A673 (cell line): ENCODE results near the gene SCN9A. TPM values are rescaled to one million over a fixed set of nuclear protein-coding genes. Genes with fewer than 3 reads are reported as not detected.

Source experiments
- BruUV-seq: library from RNA; stranded (reverse); fragments of 400-500 nt; replicated peaks from 2 replicates; lab custom pipeline; 2021; lab: Mats Ljungman, UMichigan
- CTCF ChIA-PET: fragments of 300-600 bp; sonication (Branson Sonifier 250); formaldehyde crosslinking; loops from one replicate; lab custom pipeline; 2022; ENCODE audit warnings: antibody characterized with exemption; lab: Charles Lee
- POLR2A ChIA-PET: fragments of 300-600 bp; sonication (Branson Sonifier 250); formaldehyde crosslinking; loops from one replicate; lab custom pipeline; 2022; ENCODE audit warnings: antibody characterized with exemption; ENCODE audit not compliant: low non-redundant PET; lab: Charles Lee
- DNase-seq: peaks from one replicate; pipeline ENCODE4 v3.0.0-alpha.2; 2015; ENCODE audit warnings: low spot score
- H3K27ac ChIP-seq: fragments of 200-600 bp; sonication (generic); 2 replicates; pipeline ENCODE4 v1.5.1; 2016; ENCODE audit warnings: mixed run types, low read depth, mild to moderate bottlenecking, mixed read lengths, antibody characterized with exemption, low read length; ENCODE audit not compliant: poor library complexity, severe bottlenecking
- H3K27me3 ChIP-seq: fragments of 200-600 bp; sonication (generic); replicated peaks from 2 replicates; pipeline ENCODE4 v1.6.1; 2017; ENCODE audit warnings: mixed run types, low read depth, mild to moderate bottlenecking, mixed read lengths, antibody characterized with exemption, low read length; ENCODE audit not compliant: insufficient read depth, poor library complexity
- H3K36me3 ChIP-seq: fragments of 200-600 bp; sonication (generic); 2 replicates; pipeline ENCODE4 v1.6.1; 2016; ENCODE audit warnings: mixed run types, mild to moderate bottlenecking, mixed read lengths, antibody characterized with exemption, low read length; ENCODE audit not compliant: insufficient read depth, poor library complexity, severe bottlenecking
- H3K4me1 ChIP-seq: fragments of 200-600 bp; sonication (generic); 2 replicates; pipeline ENCODE4 v1.6.1; 2017; ENCODE audit warnings: mixed run types, mild to moderate bottlenecking, mixed read lengths, antibody characterized with exemption, low read length; ENCODE audit not compliant: insufficient read depth, poor library complexity, severe bottlenecking
- H3K4me3 ChIP-seq: fragments of 200-600 bp; sonication (generic); 2 replicates; pipeline ENCODE4 v1.5.1; 2016; ENCODE audit warnings: low read depth, mixed run types, mild to moderate bottlenecking, mixed read lengths, low read length; ENCODE audit not compliant: poor library complexity, severe bottlenecking
- H3K9me3 ChIP-seq: fragments of 200-600 bp; sonication (generic); 2 replicates; pipeline ENCODE4 v1.6.1; 2016; ENCODE audit warnings: mixed run types, low read depth, mild to moderate bottlenecking, mixed read lengths, antibody characterized with exemption, low read length; ENCODE audit not compliant: poor library complexity, severe bottlenecking
- EZH2 ChIP-seq: fragments of 200-600 bp; sonication (generic); IDR thresholded peaks from 2 replicates; pipeline ENCODE4 v1.6.1; 2017; ENCODE audit warnings: borderline replicate concordance, low read depth, mild to moderate bottlenecking, mixed read lengths, antibody characterized with exemption, low read length; ENCODE audit not compliant: poor library complexity, severe bottlenecking
- intact Hi-C: fragments of 100-400 bp; cut with micrococcal nuclease; formaldehyde crosslinking; loops from one replicate; pipeline ENCODE4 v1.10.0; 2022; ENCODE audit not compliant: unreplicated experiment
- total RNA-seq: library from RNA; stranded (reverse); gene quantifications from 2 replicates; pipeline ENCODE4 v1.2.3, GENCODE V29; 2021
- TF ChIP-seq, protein P1 (sequence below): fragments of 300-800, 200-600 bp; sonication (generic); conservative IDR thresholded peaks from 2 replicates; pipeline ENCODE4 v1.5.1; 2017; ENCODE audit warnings: low read depth, mild to moderate bottlenecking, antibody characterized with exemption, low read length, moderate library complexity, mixed read lengths

SCN9A gene
- total RNA-seq, 1 experiment from 2014 or later: 3.5 TPM

DNA sequence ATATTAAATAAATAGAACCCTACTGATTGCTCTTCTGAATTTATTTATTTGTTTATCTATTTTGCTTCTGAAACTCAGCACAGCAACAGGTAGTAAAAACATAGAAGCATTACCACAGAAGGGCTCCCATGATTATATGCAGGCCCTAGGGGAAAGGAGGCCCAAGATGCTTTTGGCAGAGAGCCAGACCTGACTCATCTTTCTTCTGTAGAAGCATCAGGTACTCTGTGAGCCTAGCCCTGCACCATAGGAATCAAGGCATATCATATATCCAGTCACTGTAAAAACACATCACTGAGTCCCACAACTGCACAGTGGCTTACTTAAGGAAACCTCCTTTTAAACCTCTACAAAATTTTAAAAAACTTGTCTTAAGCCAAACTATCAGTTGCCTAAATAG is 1.8 kb downstream of the SCN9A start:
- no peaks in the 10 kb centered on the region for H3K36me3 ChIP-seq
- no TSS peak for BruUV-seq
- no peak overlapping the region for H3K4me3 ChIP-seq
- H3K27me3 ChIP-seq: no peaks in the 10 kb centered on the region
- TF ChIP-seq, protein P1, sequence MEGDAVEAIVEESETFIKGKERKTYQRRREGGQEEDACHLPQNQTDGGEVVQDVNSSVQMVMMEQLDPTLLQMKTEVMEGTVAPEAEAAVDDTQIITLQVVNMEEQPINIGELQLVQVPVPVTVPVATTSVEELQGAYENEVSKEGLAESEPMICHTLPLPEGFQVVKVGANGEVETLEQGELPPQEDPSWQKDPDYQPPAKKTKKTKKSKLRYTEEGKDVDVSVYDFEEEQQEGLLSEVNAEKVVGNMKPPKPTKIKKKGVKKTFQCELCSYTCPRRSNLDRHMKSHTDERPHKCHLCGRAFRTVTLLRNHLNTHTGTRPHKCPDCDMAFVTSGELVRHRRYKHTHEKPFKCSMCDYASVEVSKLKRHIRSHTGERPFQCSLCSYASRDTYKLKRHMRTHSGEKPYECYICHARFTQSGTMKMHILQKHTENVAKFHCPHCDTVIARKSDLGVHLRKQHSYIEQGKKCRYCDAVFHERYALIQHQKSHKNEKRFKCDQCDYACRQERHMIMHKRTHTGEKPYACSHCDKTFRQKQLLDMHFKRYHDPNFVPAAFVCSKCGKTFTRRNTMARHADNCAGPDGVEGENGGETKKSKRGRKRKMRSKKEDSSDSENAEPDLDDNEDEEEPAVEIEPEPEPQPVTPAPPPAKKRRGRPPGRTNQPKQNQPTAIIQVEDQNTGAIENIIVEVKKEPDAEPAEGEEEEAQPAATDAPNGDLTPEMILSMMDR: no peak
- no peak for TF ChIP-seq EZH2
- H3K27ac ChIP-seq: no peak overlapping the region
- H3K4me1 ChIP-seq: peaks cover 19% of the 10 kb centered on the region
- POLR2A ChIA-PET: no interaction called here
- intact Hi-C loops: no loop called here
- CTCF ChIA-PET: no interaction called here
- no peaks in the 10 kb centered on the region for H3K9me3 ChIP-seq
- DNase-seq: peak; percentile 79

GRCh38 chr2:166373539-166373938 is 2.2 kb downstream of the SCN9A start:
- Histone ChIP-seq H3K36me3 (no peaks in the 10 kb centered on the region), H3K4me3 (no peak overlapping the region), H3K27ac (no peak overlapping the region), H3K9me3 (no peaks in the 10 kb centered on the region), H3K4me1 (peaks cover 19% of the 10 kb centered on the region), H3K27me3 (no peaks in the 10 kb centered on the region)
- intact Hi-C loops: no loop called here
- DNase-seq: no peak
- POLR2A ChIA-PET: no interaction called here
- TF ChIP-seq, protein P1: no peak
- no peak for TF ChIP-seq EZH2
- CTCF ChIA-PET: no interaction called here
- BruUV-seq: no TSS peak

- no peaks in the 10 kb centered on the region for H3K9me3 ChIP-seq
- no peaks in the 10 kb centered on the region for H3K27me3 ChIP-seq
- no peaks in the 10 kb centered on the region for H3K36me3 ChIP-seq
- H3K27ac ChIP-seq: no peak overlapping the region
- POLR2A ChIA-PET: no interaction called here
- no peak for DNase-seq
- H3K4me1 ChIP-seq: peaks cover 19% of the 10 kb centered on the region
- intact Hi-C loops: no loop called here
- H3K4me3 ChIP-seq: no peak overlapping the region
- BruUV-seq: no TSS peak
- CTCF ChIA-PET: no interaction called here
- TF ChIP-seq, protein P1: no peak
- TF ChIP-seq EZH2: no peak
Observed at GRCh38 chr2:166373105-166373504, 2.6 kb downstream of the SCN9A start.
